HG03159 (cell line): ENCODE results near the gene BST2.

Experiments used
- ATAC-seq: cut with Tn5 transposase; IDR thresholded peaks from one replicate; pipeline ENCODE4 v1.9.1; 2021; ENCODE audit warnings: mild to moderate bottlenecking, moderate library complexity; ENCODE audit not compliant: unreplicated experiment

Gene BST2

GRCh38 chr19:17419621-17420474, 14.4 kb upstream of the BST2 start, which contains the start of gene MVB12A:
Gene MVB12A, plus strand, starts transcription at chr19:17420047. Its CDS starts 89 bp downstream, at chr19:17420136.
- peak; percentile 85 for ATAC-seq

GRCh38 chr19:17419154-17419620, 13.8 kb upstream of the BST2 start:
- no peak for ATAC-seq

GRCh38 chr19:17418710-17419109, 13.3 kb upstream of the BST2 start:
- no peak for ATAC-seq

- no peak for ATAC-seq
Measured at GRCh38 chr19:17415121-17415520, 9.7 kb upstream of the BST2 start.

GRCh38 chr19:17414097-17414496, 8.7 kb upstream of the BST2 start:
- no peak for ATAC-seq

- ATAC-seq, result no peak
Measured at GRCh38 chr19:17411801-17412200, 6.4 kb upstream of the BST2 start.

GRCh38 chr19:17409990-17410389, 4.6 kb upstream of the BST2 start:
- ATAC-seq, result no peak

- ATAC-seq, result no peak
Measured at GRCh38 chr19:17406887-17407196, 1.4 kb upstream of the BST2 start.

- peak; percentile 4 for ATAC-seq
Measured at GRCh38 chr19:17406046-17406886, 836 bp upstream of the BST2 start.

- peak; percentile 1 for ATAC-seq
Measured at GRCh38 chr19:17404621-17405249, 695 bp downstream of the BST2 start.

GRCh38 chr19:17404015-17404414, 1.4 kb downstream of the BST2 start:
- no peak for ATAC-seq

GRCh38 chr19:17402982-17403855, 2.2 kb downstream of the BST2 start:
- no peak for ATAC-seq

- no peak for ATAC-seq
Measured at GRCh38 chr19:17401628-17402027, 3.8 kb downstream of the BST2 start.

GRCh38 chr19:17398902-17399527, 6.4 kb downstream of the BST2 start:
- ATAC-seq, result no peak

- ATAC-seq, result no peak
Measured at GRCh38 chr19:17394891-17395415, 10.5 kb downstream of the BST2 start.

GRCh38 chr19:17393914-17394313, 11.5 kb downstream of the BST2 start, which contains the start of gene CCDC194:
Gene CCDC194, minus strand, starts transcription at chr19:17394196. Its CDS starts 38 bp downstream, at chr19:17394158.
- no peak for ATAC-seq

- no peak for ATAC-seq
Measured at GRCh38 chr19:17393002-17393401, 12.4 kb downstream of the BST2 start.

GRCh38 chr19:17391371-17392151, 13.9 kb downstream of the BST2 start:
- peak; percentile 25 for ATAC-seq
